Spinal cord (tissue), 10 donors: ENCODE measurements around the gene OR13C2. TPM values are rescaled to one million over a fixed set of nuclear protein-coding genes. Genes with fewer than 3 reads are reported as not detected.

Source experiments
- DNase-seq, 6 donors: peaks; one replicate each; pipeline versions ENCODE4 v3.0.0 to v3.0.0-alpha.2; 2013 to 2015; ENCODE audit warnings: low spot score in 6 of 6, low read depth in 4 of 6
- H3K27ac ChIP-seq: one replicate; pipeline ENCODE4 v1.5.1; 2013; ENCODE audit warnings: low read depth, low read length, control low read depth
- H3K27me3 ChIP-seq: one replicate; pipeline ENCODE4 v1.6.1; 2013; ENCODE audit warnings: low read length; ENCODE audit not compliant: control insufficient read depth, insufficient read depth
- H3K36me3 ChIP-seq: one replicate; pipeline ENCODE4 v1.6.1; 2013; ENCODE audit warnings: low read length; ENCODE audit not compliant: control insufficient read depth, insufficient read depth
- H3K4me1 ChIP-seq: one replicate; pipeline ENCODE4 v1.6.1; 2013; ENCODE audit warnings: low read length; ENCODE audit not compliant: control insufficient read depth, insufficient read depth
- H3K4me3 ChIP-seq: one replicate; pipeline ENCODE4 v1.5.1; 2013; ENCODE audit warnings: low read depth, low read length, control low read depth
- H3K9me3 ChIP-seq: one replicate; pipeline ENCODE4 v1.6.1; 2013; ENCODE audit warnings: low read length; ENCODE audit not compliant: control insufficient read depth, insufficient read depth
- WGBS: methylation state at CpG from one replicate; pipeline ENCODE4 v1.1.5; 2013; ENCODE audit warnings: missing lambda C conversion rate; ENCODE audit not compliant: insufficient coverage; 5-methylcytosine and 5-hydroxymethylcytosine counted together
- polyA plus RNA-seq, 2 donors: library from polyadenylated mRNA; unstranded; fragments of 120-200 nt; gene quantifications; one replicate each; pipeline ENCODE4 v1.2.1, GENCODE V29; 2013; ENCODE audit not compliant: insufficient read length in 2 of 2
- total RNA-seq, 2 donors: library from RNA; depleted of rRNA in 1 of 2; stranded (reverse); fragments of 120-200 nt in 1 of 2; fragments of >200 nt in 1 of 2; gene quantifications; one replicate each; pipeline versions ENCODE4 v1.2.3 to v1.2.4, GENCODE V29; 2013 to 2014
- donor health status: healthy.

The OR13C2 gene
- total and polyA plus RNA-seq, 4 donors, result 0.28 to 0.30 TPM; not detected in 2

DNA sequence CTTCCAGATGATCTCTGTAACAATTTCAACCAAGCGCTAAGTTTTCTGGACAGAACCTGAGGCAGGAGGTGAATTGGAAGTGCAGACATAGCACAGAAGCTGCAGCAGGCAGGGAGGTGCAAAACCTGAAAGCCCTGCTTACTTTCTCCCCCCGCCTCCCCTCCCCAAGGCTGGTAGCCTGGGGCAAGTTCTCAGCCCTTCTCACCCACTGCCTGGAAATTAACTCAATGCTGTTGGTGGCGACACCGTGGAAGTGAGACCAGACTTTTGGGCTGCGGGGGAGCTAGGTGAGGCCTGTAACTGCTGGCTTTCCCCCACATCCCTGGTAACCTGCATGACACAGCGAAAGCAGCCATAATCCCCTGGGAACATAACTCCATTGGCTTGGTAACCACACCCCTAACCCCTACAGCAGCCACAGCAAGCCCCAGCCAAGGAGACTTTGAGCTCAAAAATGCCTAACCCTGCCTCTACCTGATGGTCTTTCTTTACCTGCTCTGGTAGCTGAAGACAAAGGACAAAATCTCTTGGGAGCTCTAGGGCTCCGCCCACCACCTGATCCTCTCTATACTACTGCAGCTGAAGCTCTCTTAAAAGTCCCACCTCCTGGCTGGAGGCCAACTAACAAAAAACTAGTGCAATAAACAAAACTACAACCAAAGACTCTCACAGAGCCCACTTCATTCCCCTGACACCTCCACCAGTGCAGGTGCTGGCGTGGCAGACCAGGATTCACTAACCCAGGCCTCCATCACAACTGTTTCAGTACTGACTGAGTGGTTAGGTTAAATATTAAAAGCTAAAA is 48.4 kb downstream of the OR13C2 start:
- Histone ChIP-seq H3K36me3 (no peaks in the 10 kb centered on the region), H3K9me3 (peaks cover 1% of the 10 kb centered on the region), H3K27me3 (no peaks in the 10 kb centered on the region), H3K4me3 (no peak overlapping the region), H3K27ac (no peak overlapping the region), H3K4me1 (no peaks in the 10 kb centered on the region)
- WGBS, result 95% methylated on average over 5 of the region's 8 CpGs
- DNase-seq, result no peak

DNA sequence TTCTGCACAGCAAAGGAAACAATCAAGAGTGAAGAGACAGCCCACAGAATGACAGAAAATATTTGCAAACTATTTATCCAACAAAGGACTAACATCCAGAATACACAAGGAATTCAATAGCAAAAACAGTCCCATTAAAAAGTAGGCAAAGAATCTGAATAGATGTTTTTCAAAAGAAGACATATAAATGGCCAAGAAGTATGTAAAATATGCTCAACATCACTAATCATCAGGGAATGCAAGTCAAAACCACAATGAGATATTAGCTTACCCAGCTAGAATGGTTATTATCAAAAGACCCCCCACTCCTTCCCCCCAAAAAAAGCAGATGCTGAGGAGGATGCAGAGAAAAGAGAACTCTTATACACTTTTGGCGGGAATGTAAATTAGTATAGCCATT is 49.9 kb downstream of the OR13C2 start:
- Histone ChIP-seq H3K4me3 (no peak overlapping the region), H3K27ac (no peak overlapping the region), H3K9me3 (peaks cover 1% of the 10 kb centered on the region), H3K4me1 (no peaks in the 10 kb centered on the region), H3K27me3 (no peaks in the 10 kb centered on the region), H3K36me3 (no peaks in the 10 kb centered on the region)
- no peak for DNase-seq
- WGBS, result no CpG with 5 or more reads among the region's 1 CpG

Other genes with a start within 250 kb of the OR13C2 start
- not detected for gene OR13F1, start 101.4 kb downstream of the OR13C2 start, total RNA-seq
- not detected for gene OR13F1, start 101.4 kb downstream of the OR13C2 start, polyA plus RNA-seq
- under 1 TPM in 1 of 2 donors, not detected in 1; 0.17 TPM for gene OR13C4, start 78.4 kb downstream of the OR13C2 start, total RNA-seq
- not detected for gene OR13C4, start 78.4 kb downstream of the OR13C2 start, polyA plus RNA-seq
- gene OR13C3, start 68.8 kb downstream of the OR13C2 start, total RNA-seq, result under 1 TPM in 1 of 2 donors, not detected in 1; 0.59 TPM
- not detected for gene OR13C3, start 68.8 kb downstream of the OR13C2 start, polyA plus RNA-seq
- gene OR13C8, start 36.5 kb downstream of the OR13C2 start, total RNA-seq, result not detected
- not detected for gene OR13C8, start 36.5 kb downstream of the OR13C2 start, polyA plus RNA-seq
- not detected for gene OR13C5, start 6.2 kb downstream of the OR13C2 start, total RNA-seq
- not detected for gene OR13C5, start 6.2 kb downstream of the OR13C2 start, polyA plus RNA-seq
- gene OR13C9, start 12.6 kb upstream of the OR13C2 start, total RNA-seq, result under 1 TPM in 1 of 2 donors, not detected in 1; 0.17 TPM
- gene OR13C9, start 12.6 kb upstream of the OR13C2 start, polyA plus RNA-seq, result not detected
- not detected for gene OR13D1, start 88.9 kb upstream of the OR13C2 start, total RNA-seq
- not detected for gene OR13D1, start 88.9 kb upstream of the OR13C2 start, polyA plus RNA-seq
- gene NIPSNAP3A, start 142.1 kb upstream of the OR13C2 start, total RNA-seq, result 10 to 100 TPM; 56.4 to 79.6 TPM
- 10 to 100 TPM; 60.0 to 72.8 TPM for gene NIPSNAP3A, start 142.1 kb upstream of the OR13C2 start, polyA plus RNA-seq
- gene NIPSNAP3B, start 158.5 kb upstream of the OR13C2 start, total RNA-seq, result 1 to 10 TPM; 7.5 to 9.1 TPM
- 10 to 100 TPM; 11.2 to 13.2 TPM for gene NIPSNAP3B, start 158.5 kb upstream of the OR13C2 start, polyA plus RNA-seq